Endodermal cell (in vitro differentiated cells): ENCODE measurements around the gene PIN1. TPM values are rescaled to one million over a fixed set of nuclear protein-coding genes. Genes with fewer than 3 reads are reported as not detected.

Experiments used
- DNase-seq: peaks from one replicate; pipeline ENCODE4 v3.0.0-alpha.2; 2017
- H3K27ac ChIP-seq: 2 replicates; pipeline ENCODE4 v1.5.1; 2013; ENCODE audit warnings: mild to moderate bottlenecking, low read depth, low read length, moderate library complexity
- H3K27me3 ChIP-seq: 2 replicates; pipeline ENCODE4 v1.6.1; 2013; ENCODE audit warnings: mild to moderate bottlenecking, low read length, moderate library complexity; ENCODE audit not compliant: insufficient read depth, control insufficient read depth, poor library complexity, severe bottlenecking
- H3K36me3 ChIP-seq: 2 replicates; pipeline ENCODE4 v1.7.0; 2013; ENCODE audit warnings: mild to moderate bottlenecking, low read length, moderate library complexity; ENCODE audit not compliant: control insufficient read depth, insufficient read depth
- H3K4me1 ChIP-seq: one replicate; pipeline ENCODE4 v1.7.0; 2013; ENCODE audit warnings: low read length; ENCODE audit not compliant: control insufficient read depth, insufficient read depth
- H3K4me3 ChIP-seq: 2 replicates; pipeline ENCODE4 v1.5.1; 2013; ENCODE audit warnings: mild to moderate bottlenecking, low read length, moderate library complexity
- H3K9ac ChIP-seq: 2 replicates; pipeline ENCODE4 v1.6.1; 2013; ENCODE audit warnings: mild to moderate bottlenecking, low read length, moderate library complexity; ENCODE audit not compliant: poor library complexity, severe bottlenecking; ENCODE audit errors: extremely low read depth
- H3K9me3 ChIP-seq: 2 replicates; pipeline ENCODE4 v1.6.1; 2013; ENCODE audit warnings: mild to moderate bottlenecking, low read length, moderate library complexity; ENCODE audit not compliant: control insufficient read depth
- H3K27ac Mint-ChIP-seq: 2 replicates; pipeline ENCODE4 v1.8.0; 2020; ENCODE audit warnings: mixed read lengths
- H3K27me3 Mint-ChIP-seq: 2 replicates; pipeline ENCODE4 v1.8.0; 2021; ENCODE audit warnings: mild to moderate bottlenecking, mixed read lengths; ENCODE audit not compliant: insufficient read depth
- H3K36me3 Mint-ChIP-seq: 2 replicates; pipeline ENCODE4 v1.8.0; 2020; ENCODE audit warnings: low read depth, mixed read lengths
- H3K4me1 Mint-ChIP-seq: 2 replicates; pipeline ENCODE4 v1.8.0; 2020; ENCODE audit warnings: mixed read lengths
- H3K4me3 Mint-ChIP-seq: 2 replicates; pipeline ENCODE4 v1.8.0; 2020; ENCODE audit warnings: mild to moderate bottlenecking, moderate library complexity, mixed read lengths
- H3K9me3 Mint-ChIP-seq: 2 replicates; pipeline ENCODE4 v1.8.0; 2020; ENCODE audit warnings: mild to moderate bottlenecking, mixed read lengths
- CTCF ChIP-seq: fragments of 200-600 bp; sonication (generic); conservative IDR thresholded peaks from 2 replicates; pipeline ENCODE4 v1.5.0; 2021; ENCODE audit warnings: antibody characterized with exemption, mild to moderate bottlenecking
- WGBS, 2 experiments: methylation state at CpG; one replicate each; pipeline versions ENCODE4 v1.1.5 to v1.1.7; 2013; ENCODE audit warnings: missing lambda C conversion rate in 2 of 2, mixed read lengths in 1 of 2; ENCODE audit not compliant: insufficient coverage in 1 of 2, insufficient read length in 1 of 2; 5-methylcytosine and 5-hydroxymethylcytosine counted together
- total RNA-seq, 2 donors: library from RNA; stranded (reverse); fragmentation: NEBNext Ultra II Directional in 1 of 2; extraction: Animal tissue kit (Norgen Biotek cat#: 25700) in 1 of 2; gene quantifications; 2 replicates in 1 of 2; 3 replicates in 1 of 2; pipeline ENCODE4 v1.2.1, GENCODE V29; 2021

The PIN1 gene
- total RNA-seq, 2 donors from 2014 or later = 92.4 to 101 TPM

- no peak overlapping the region for H3K9ac ChIP-seq
- H3K27me3 Mint-ChIP-seq = no peaks in the 10 kb centered on the region
- H3K4me3 Mint-ChIP-seq = no peak overlapping the region
- no peaks in the 10 kb centered on the region for H3K9me3 Mint-ChIP-seq
- no peaks in the 10 kb centered on the region for H3K4me1 Mint-ChIP-seq
- TF ChIP-seq CTCF = no peak
- H3K27ac Mint-ChIP-seq = no peak overlapping the region
- H3K4me3 ChIP-seq = no peak overlapping the region
- no peaks in the 10 kb centered on the region for H3K4me1 ChIP-seq
- peaks cover 22% of the 10 kb centered on the region for H3K36me3 Mint-ChIP-seq
- no peak overlapping the region for H3K27ac ChIP-seq
- no peak for DNase-seq
- H3K27me3 ChIP-seq = no peaks in the 10 kb centered on the region
- H3K36me3 ChIP-seq = peaks cover 4% of the 10 kb centered on the region
- no peaks in the 10 kb centered on the region for H3K9me3 ChIP-seq
Observed at GRCh38 chr19:9858766-9859165, 23.6 kb downstream of the PIN1 start.

GRCh38 chr19:9860407-9860806 is 25.3 kb downstream of the PIN1 start:
- H3K27me3 ChIP-seq = no peaks in the 10 kb centered on the region
- DNase-seq = no peak
- H3K4me1 ChIP-seq = no peaks in the 10 kb centered on the region
- H3K27me3 Mint-ChIP-seq = no peaks in the 10 kb centered on the region
- H3K27ac ChIP-seq = no peak overlapping the region
- no peak for TF ChIP-seq CTCF
- 93 to 100% methylated on average over 6 to 8 of the region's 8 CpGs for WGBS, 2 experiments
- H3K4me1 Mint-ChIP-seq = no peaks in the 10 kb centered on the region
- no peak overlapping the region for H3K4me3 Mint-ChIP-seq
- H3K4me3 ChIP-seq = no peak overlapping the region
- H3K27ac Mint-ChIP-seq = no peak overlapping the region
- no peaks in the 10 kb centered on the region for H3K9me3 ChIP-seq
- no peak overlapping the region for H3K9ac ChIP-seq
- no peaks in the 10 kb centered on the region for H3K9me3 Mint-ChIP-seq
- peaks cover 15% of the 10 kb centered on the region for H3K36me3 Mint-ChIP-seq
- peaks cover 4% of the 10 kb centered on the region for H3K36me3 ChIP-seq

DNA sequence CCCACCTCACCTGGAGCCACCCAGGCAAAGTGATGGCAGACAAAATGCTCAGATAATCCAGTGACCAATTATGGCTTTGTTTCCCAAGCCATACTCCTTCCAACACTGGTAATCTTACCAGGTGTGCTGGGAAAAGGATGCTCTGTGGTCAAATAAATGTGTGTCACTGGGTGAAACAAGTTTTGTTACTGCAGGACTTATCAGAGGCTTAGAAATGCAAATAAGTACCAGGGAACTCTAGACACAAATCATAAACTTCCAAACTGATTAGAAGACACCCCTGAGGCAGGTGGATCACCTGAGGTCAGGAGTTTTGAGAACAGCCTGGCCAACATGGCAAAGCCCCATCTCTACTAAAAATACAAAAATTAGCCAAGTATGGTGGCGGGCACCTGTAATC is 26.4 kb downstream of the PIN1 start:
- Histone ChIP-seq H3K4me3 (no peak overlapping the region), H3K27ac (no peak overlapping the region), H3K9me3 (no peaks in the 10 kb centered on the region), H3K36me3 (peaks cover 4% of the 10 kb centered on the region), H3K4me1 (no peaks in the 10 kb centered on the region), H3K9ac (no peak overlapping the region), H3K27me3 (no peaks in the 10 kb centered on the region)
- Mint-ChIP-seq H3K4me1 (no peaks in the 10 kb centered on the region), H3K27me3 (no peaks in the 10 kb centered on the region), H3K36me3 (peaks cover 13% of the 10 kb centered on the region), H3K9me3 (no peaks in the 10 kb centered on the region), H3K27ac (no peak overlapping the region), H3K4me3 (no peak overlapping the region)
- TF ChIP-seq CTCF = no peak
- DNase-seq = no peak
- whole genome bisulfite sequencing, 2 experiments = 90 to 100% methylated on average over 1 of the region's 1 CpG
